PC-3 (cell line): ENCODE measurements around the gene CMBL. TPM values are rescaled to one million over a fixed set of nuclear protein-coding genes. Genes with fewer than 3 reads are reported as not detected.
"Not testable (repeated sequence)": the region's sequence is repeated elsewhere in the genome, so short reads cannot be mapped to it uniquely, and the experiment has no call there.

ENCODE experiments used
- ATAC-seq: fragments of 200-7000 bp; cut with Tn5 transposase; 2 replicates; pipeline ENCODE4 v1.9.1; 2020; ENCODE audit warnings: mild to moderate bottlenecking, moderate library complexity
- BruUV-seq: library from RNA; stranded (reverse); fragments of 400-500 nt; replicated peaks from 2 replicates; lab custom pipeline; 2021; lab: Mats Ljungman, UMichigan
- CTCF ChIA-PET: fragments of 300-600 bp; sonication (Branson Sonifier 250); formaldehyde crosslinking; loops from one replicate; lab custom pipeline; 2022; ENCODE audit warnings: antibody characterized with exemption; lab: Charles Lee
- POLR2A ChIA-PET: fragments of 300-600 bp; sonication (Branson Sonifier 250); formaldehyde crosslinking; loops from one replicate; lab custom pipeline; 2022; ENCODE audit warnings: antibody characterized with exemption; ENCODE audit not compliant: unreplicated experiment; lab: Charles Lee
- DNase-seq: peaks from one replicate; pipeline ENCODE4 v3.0.0-alpha.2; 2015
- H2AFZ ChIP-seq: fragments of 300-600 bp; sonication (generic); 2 replicates; pipeline ENCODE4 v1.6.0; 2016; ENCODE audit warnings: antibody characterized with exemption, low read length
- H3F3A ChIP-seq: fragments of 300-600 bp; sonication (generic); one replicate; pipeline ENCODE4 v1.6.0; 2017; ENCODE audit warnings: antibody characterized with exemption, low read length, control low read depth, mild to moderate bottlenecking; ENCODE audit not compliant: unreplicated experiment
- H3K27ac ChIP-seq: fragments of 300-600 bp; sonication (generic); 2 replicates; pipeline ENCODE4 v1.5.1; 2016; ENCODE audit warnings: mild to moderate bottlenecking, low read length
- H3K27me3 ChIP-seq: fragments of 300-600 bp; sonication (generic); 2 replicates; pipeline ENCODE4 v1.6.1; 2016; ENCODE audit warnings: low read length, mixed read lengths
- H3K36me3 ChIP-seq: fragments of 300-600 bp; sonication (generic); 2 replicates; pipeline ENCODE4 v1.6.1; 2016; ENCODE audit warnings: low read depth, mixed run types, low read length, mixed read lengths
- H3K4me1 ChIP-seq: fragments of 300-600 bp; sonication (generic); 2 replicates; pipeline ENCODE4 v1.5.1; 2016; ENCODE audit warnings: low read length; ENCODE audit not compliant: insufficient read depth
- H3K4me2 ChIP-seq: fragments of 300-600 bp; sonication (generic); 2 replicates; pipeline ENCODE4 v1.6.0; 2016; ENCODE audit warnings: low read length
- H3K4me3 ChIP-seq: fragments of 300-600 bp; sonication (generic); 2 replicates; pipeline ENCODE4 v1.5.1; 2016; ENCODE audit warnings: mild to moderate bottlenecking, low read length, mixed read lengths
- H3K79me2 ChIP-seq: fragments of 300-600 bp; sonication (generic); 2 replicates; pipeline ENCODE4 v1.6.1; 2017; ENCODE audit warnings: low read length, mixed read lengths
- H3K9ac ChIP-seq: fragments of 300-600 bp; sonication (generic); 2 replicates; pipeline ENCODE4 v1.6.0; 2016; ENCODE audit warnings: mild to moderate bottlenecking, low read length
- H3K9me2 ChIP-seq: fragments of 300-600 bp; sonication (generic); replicated peaks from 2 replicates; pipeline ENCODE4 v1.6.1; 2016; ENCODE audit warnings: mixed run types, low read length, mixed read lengths
- H3K9me3 ChIP-seq: fragments of 300-600 bp; sonication (generic); 2 replicates; pipeline ENCODE4 v1.6.1; 2016; ENCODE audit warnings: low read length, mixed read lengths
- H4K20me1 ChIP-seq: fragments of 300-600 bp; sonication (generic); 2 replicates; pipeline ENCODE4 v1.6.1; 2016; ENCODE audit warnings: low read length, mixed read lengths
- EZH2 ChIP-seq: fragments of 300-600 bp; sonication (generic); IDR thresholded peaks from one replicate; pipeline ENCODE4 v1.6.1; 2017; ENCODE audit warnings: antibody characterized with exemption, mild to moderate bottlenecking, low read length; ENCODE audit not compliant: unreplicated experiment
- EZH2phosphoT487 ChIP-seq: fragments of 300-600 bp; sonication (generic); IDR thresholded peaks from 2 replicates; pipeline ENCODE4 v1.6.1; 2018; ENCODE audit warnings: mild to moderate bottlenecking, antibody characterized with exemption, low read length, borderline replicate concordance
- intact Hi-C: fragments of 100-400 bp; cut with micrococcal nuclease; formaldehyde crosslinking; loops from 2 replicates; pipeline ENCODE4 v1.9.0; 2023
- total RNA-seq: library from RNA; depleted of rRNA; stranded (reverse); fragments of >200 nt; gene quantifications from 2 replicates; pipeline ENCODE4 v1.2.3, GENCODE V29; 2014
- TF ChIP-seq, protein P1 (sequence below): fragments of 300-600 bp; sonication (generic); conservative IDR thresholded peaks from 2 replicates; pipeline ENCODE4 v1.5.1; 2017; ENCODE audit warnings: antibody characterized with exemption, low read depth, mild to moderate bottlenecking, low read length

CMBL gene
- total RNA-seq, 1 experiment from 2014 or later = 35.7 TPM

DNA sequence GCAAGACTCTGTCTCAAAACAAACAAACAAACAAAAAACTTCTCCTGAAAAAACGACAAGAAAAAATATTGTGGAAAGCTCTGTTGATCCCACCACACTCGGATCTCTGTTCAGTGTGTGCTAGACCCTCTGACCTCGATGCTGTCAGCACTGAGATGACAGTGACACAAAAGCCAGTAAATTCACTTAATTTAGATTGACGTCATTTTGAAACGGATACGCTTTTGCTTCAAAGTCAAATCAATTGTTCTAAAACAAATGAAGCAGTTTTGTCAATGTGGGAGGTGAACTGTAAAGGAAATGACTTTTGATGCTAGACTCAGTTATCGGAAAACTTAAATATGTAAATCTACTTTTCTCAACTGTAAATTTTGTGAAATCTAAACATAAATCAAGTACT lies 31.0 kb downstream of the CMBL start:
- ATAC-seq = no peak
- no peaks in the 10 kb centered on the region for H3F3A ChIP-seq
- no peaks in the 10 kb centered on the region for H3K27me3 ChIP-seq
- no peak for DNase-seq
- no peak overlapping the region for H3K27ac ChIP-seq
- H3K9ac ChIP-seq = no peak overlapping the region
- H3K9me3 ChIP-seq = no peaks in the 10 kb centered on the region
- TF ChIP-seq EZH2phosphoT487 = no peak
- H3K9me2 ChIP-seq = no peaks in the 10 kb centered on the region
- BruUV-seq = no TSS peak
- no peaks in the 10 kb centered on the region for H3K4me1 ChIP-seq
- no peak overlapping the region for H3K4me2 ChIP-seq
- intact Hi-C loops = no loop called here
- no peak overlapping the region for H2AFZ ChIP-seq
- ChIA-PET CTCF (no interaction called here), POLR2A (no interaction called here)
- H3K4me3 ChIP-seq = no peak overlapping the region
- peaks cover 21% of the 10 kb centered on the region; the same call in 1 of the 2 replicates for H3K36me3 ChIP-seq
- H3K79me2 ChIP-seq = no peaks in the 10 kb centered on the region
- no peaks in the 10 kb centered on the region for H4K20me1 ChIP-seq

GRCh38 chr5:10275991-10276390 lies 31.7 kb downstream of the CMBL start:
- Histone ChIP-seq H3K27me3 (no peaks in the 10 kb centered on the region), H3K9me2 (no peaks in the 10 kb centered on the region), H4K20me1 (no peaks in the 10 kb centered on the region), H3F3A (no peaks in the 10 kb centered on the region), H3K4me3 (no peak overlapping the region), H3K9ac (no peak overlapping the region), H3K79me2 (no peaks in the 10 kb centered on the region), H3K4me2 (no peak overlapping the region), H3K27ac (no peak overlapping the region), H3K36me3 (peaks cover 18% of the 10 kb centered on the region; the same call in 1 of the 2 replicates), H3K4me1 (no peaks in the 10 kb centered on the region), H2AFZ (no peak overlapping the region), H3K9me3 (no peaks in the 10 kb centered on the region)
- ChIA-PET POLR2A (no interaction called here), CTCF (no interaction called here)
- intact Hi-C loops = no loop called here
- no peak for TF ChIP-seq EZH2
- no peak for TF ChIP-seq EZH2phosphoT487
- TF ChIP-seq, protein P1, sequence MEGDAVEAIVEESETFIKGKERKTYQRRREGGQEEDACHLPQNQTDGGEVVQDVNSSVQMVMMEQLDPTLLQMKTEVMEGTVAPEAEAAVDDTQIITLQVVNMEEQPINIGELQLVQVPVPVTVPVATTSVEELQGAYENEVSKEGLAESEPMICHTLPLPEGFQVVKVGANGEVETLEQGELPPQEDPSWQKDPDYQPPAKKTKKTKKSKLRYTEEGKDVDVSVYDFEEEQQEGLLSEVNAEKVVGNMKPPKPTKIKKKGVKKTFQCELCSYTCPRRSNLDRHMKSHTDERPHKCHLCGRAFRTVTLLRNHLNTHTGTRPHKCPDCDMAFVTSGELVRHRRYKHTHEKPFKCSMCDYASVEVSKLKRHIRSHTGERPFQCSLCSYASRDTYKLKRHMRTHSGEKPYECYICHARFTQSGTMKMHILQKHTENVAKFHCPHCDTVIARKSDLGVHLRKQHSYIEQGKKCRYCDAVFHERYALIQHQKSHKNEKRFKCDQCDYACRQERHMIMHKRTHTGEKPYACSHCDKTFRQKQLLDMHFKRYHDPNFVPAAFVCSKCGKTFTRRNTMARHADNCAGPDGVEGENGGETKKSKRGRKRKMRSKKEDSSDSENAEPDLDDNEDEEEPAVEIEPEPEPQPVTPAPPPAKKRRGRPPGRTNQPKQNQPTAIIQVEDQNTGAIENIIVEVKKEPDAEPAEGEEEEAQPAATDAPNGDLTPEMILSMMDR = no peak
- BruUV-seq = no TSS peak
- no peak for DNase-seq
- ATAC-seq = no peak

DNA sequence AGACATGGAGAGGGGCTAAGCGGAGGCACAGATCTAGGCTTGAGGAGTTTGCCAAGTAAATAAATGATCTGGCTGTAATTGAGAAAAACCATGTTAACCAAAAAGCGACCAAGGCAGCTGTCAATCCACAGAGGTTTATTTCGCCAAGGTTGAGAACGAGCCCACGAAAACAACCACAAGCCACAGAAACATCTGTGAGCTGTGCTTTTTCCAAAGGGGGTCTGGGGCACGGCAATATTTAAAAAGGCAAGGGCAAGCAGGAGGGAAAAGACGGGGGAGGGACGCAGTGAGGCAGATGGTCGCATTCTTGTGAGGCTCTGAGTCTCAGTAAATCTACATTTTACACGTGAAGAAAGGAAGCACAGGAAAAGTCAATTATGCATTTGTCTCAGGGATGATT lies 32.2 kb downstream of the CMBL start:
- no peaks in the 10 kb centered on the region for H3K9me3 ChIP-seq
- no peaks in the 10 kb centered on the region for H4K20me1 ChIP-seq
- H3K36me3 ChIP-seq = peaks cover 16% of the 10 kb centered on the region; the same call in 1 of the 2 replicates
- H3K27ac ChIP-seq = no peak overlapping the region
- ChIA-PET CTCF (no interaction called here), POLR2A (no interaction called here)
- H3F3A ChIP-seq = no peaks in the 10 kb centered on the region
- DNase-seq = no peak
- H3K27me3 ChIP-seq = no peaks in the 10 kb centered on the region
- H3K4me3 ChIP-seq = no peak overlapping the region
- TF ChIP-seq EZH2 (no peak), EZH2phosphoT487 (no peak)
- TF ChIP-seq, protein P1 = no peak
- BruUV-seq = no TSS peak
- no peak overlapping the region for H2AFZ ChIP-seq
- H3K4me2 ChIP-seq = no peak overlapping the region
- no peak for ATAC-seq
- no peaks in the 10 kb centered on the region for H3K9me2 ChIP-seq
- H3K79me2 ChIP-seq = no peaks in the 10 kb centered on the region
- no peak overlapping the region for H3K9ac ChIP-seq
- no peaks in the 10 kb centered on the region for H3K4me1 ChIP-seq
- intact Hi-C loops = no loop called here

- BruUV-seq, H3K4me1 ChIP-seq, H3F3A ChIP-seq, H2AFZ ChIP-seq, H3K9me2 ChIP-seq, intact Hi-C loops, H3K79me2 ChIP-seq, DNase-seq, POLR2A ChIA-PET, H3K27me3 ChIP-seq, H3K4me3 ChIP-seq, H3K27ac ChIP-seq, H3K4me2 ChIP-seq, ATAC-seq, H3K9me3 ChIP-seq, CTCF ChIA-PET, H4K20me1 ChIP-seq, H3K9ac ChIP-seq, H3K36me3 ChIP-seq: not testable (repeated sequence)
Measured at GRCh38 chr5:10272875-10273209, 34.9 kb downstream of the CMBL start.
